GM21717 (cell line): Measurements from ENCODE around the gene TMEM30B.

Experiments used
- ATAC-seq: cut with Tn5 transposase; IDR thresholded peaks from one replicate; pipeline ENCODE4 v1.9.1; 2021; ENCODE audit warnings: mild to moderate bottlenecking, moderate library complexity; ENCODE audit not compliant: unreplicated experiment

Gene TMEM30B

GRCh38 chr14:61300209-61300608, 19.1 kb upstream of the TMEM30B start:
- ATAC-seq = no peak

- no peak for ATAC-seq
Measured at GRCh38 chr14:61298824-61299223, 17.7 kb upstream of the TMEM30B start.

GRCh38 chr14:61297581-61297980, 16.4 kb upstream of the TMEM30B start:
- ATAC-seq = no peak

DNA sequence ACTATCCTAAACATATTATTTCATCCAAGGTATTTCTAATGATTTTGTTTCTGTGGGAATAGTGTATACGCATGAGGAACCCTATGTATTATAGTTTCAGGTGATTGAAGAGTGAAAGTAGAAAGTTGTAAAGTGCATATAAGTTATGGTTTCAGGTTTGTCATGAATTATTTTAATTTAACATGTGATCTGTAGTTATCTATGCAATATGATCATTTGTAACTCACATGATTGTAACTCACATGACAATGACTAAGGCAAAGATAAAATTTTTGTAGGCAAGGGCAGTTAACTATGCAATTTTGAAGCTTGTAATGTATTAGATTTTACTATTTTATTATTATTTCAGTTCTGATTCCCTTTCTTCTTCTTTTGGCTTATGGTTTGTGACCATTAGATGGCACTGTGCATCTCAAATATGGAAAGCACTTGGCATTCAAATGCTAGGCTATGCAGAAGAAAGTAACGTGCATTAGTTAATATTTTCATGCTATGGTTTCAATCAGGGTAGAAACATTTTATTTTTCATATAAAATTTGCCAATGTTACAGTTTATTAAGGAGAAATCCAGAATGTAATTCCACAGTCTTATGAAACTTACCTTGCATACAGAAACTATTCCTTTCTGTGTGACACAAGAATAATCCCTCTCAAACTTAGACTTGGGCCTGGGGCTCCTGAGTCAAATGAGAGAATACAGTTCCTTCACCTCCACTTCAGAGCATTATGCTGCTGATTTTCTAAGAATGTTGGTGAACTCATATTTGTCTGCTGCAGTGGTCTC, 15.8 kb upstream of the TMEM30B start:
- ATAC-seq = no peak

DNA sequence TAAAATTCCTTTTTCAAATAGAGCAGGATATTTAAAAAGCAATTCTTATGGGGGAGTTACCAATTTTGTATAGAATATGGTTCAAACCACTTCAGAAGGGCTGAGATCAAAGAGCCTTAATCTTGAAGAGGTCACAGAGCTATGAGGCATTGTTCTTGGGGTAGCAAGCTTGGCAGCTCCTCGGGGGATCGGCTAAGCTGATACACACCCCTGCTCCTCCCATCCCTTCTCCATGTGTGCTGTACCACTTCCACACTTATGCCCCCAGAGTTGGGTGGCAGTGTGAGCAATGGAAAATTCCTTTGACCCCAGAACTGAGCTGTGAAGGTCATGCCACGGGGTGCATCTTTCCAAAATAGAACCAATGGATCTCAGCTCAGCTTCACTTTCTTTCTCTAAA, 15.0 kb upstream of the TMEM30B start:
- ATAC-seq = no peak

DNA sequence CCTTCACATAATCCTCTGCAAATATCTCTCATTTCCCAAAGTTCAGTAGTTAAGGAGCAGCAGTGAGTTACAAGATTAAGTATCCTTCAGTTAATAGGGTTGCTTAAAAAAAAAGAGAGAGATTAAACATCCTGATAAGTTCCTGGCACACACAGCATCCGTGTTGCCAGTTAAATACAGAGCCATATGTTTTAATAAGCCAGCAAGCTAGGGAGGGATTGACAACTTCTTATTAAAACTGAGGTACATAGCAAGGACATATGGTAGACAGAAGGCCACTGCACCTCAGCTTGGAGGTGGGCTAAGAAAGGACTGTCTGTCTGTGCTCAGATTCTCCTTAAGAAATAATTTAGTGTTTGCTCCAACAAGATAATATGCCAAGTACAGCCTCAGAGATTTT, 9.6 kb upstream of the TMEM30B start:
- ATAC-seq = no peak

GRCh38 chr14:61288720-61289119, 7.6 kb upstream of the TMEM30B start:
- ATAC-seq = no peak

DNA sequence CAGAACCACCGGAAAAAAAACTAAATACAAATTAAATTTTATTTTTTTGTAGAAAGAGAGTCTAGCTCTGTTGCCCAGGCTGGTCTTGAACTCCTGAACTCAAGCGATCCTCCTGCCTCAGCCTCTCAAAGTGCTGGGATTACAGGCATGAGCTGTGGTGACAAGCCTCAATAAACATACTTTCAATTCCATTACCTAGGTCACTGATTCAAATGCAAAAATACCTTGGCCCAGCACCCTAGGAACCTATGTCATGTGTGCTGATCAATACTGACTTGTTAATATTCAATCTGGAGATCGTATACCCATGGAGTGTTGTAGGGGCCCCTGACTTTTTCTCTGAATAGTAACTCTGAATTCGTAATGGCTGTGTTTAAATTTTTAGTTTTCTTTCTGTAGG, 7.1 kb upstream of the TMEM30B start:
- no peak for ATAC-seq

GRCh38 chr14:61287196-61287595, 6.1 kb upstream of the TMEM30B start:
- no peak for ATAC-seq

GRCh38 chr14:61285364-61285763, 4.2 kb upstream of the TMEM30B start:
- ATAC-seq = no peak

DNA sequence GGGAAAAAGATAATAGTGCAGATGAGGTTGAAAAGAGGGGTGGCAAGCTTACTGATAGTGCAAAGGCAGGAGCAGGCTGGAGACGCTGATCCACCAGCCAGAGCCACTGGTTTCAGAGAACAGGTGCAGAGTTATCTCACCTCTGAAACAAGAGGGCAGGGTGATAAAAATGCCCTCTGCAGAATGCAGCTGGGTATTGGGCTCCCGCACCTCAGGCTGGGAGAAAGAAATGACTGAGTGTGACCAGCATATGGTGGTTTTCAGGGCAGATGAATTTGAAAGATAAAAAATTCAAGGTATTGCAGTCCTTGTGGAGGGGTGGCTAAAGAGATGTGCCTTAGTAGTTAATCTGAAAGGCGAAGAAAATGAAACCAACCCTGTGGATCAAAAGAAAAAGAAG, 2.9 kb upstream of the TMEM30B start:
- no peak for ATAC-seq

GRCh38 chr14:61282746-61283145, 1.6 kb upstream of the TMEM30B start:
- no peak for ATAC-seq

DNA sequence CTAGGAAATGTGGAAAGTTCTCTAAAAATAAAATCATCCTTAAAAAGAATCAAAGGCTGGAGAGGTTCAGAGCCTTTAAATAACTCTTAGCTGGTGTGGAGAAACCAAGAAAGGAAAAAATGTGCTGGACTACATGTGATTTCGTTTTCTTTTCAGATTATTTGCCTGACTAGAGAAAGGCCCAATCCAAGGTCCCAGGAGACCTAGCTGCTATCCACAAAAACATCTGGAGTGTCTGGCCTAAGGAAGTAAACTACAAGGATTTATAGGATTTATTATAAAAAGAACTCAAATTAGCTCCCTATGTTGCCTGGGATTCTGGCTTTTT, 774 bp upstream of the TMEM30B start:
- ATAC-seq = no peak

DNA sequence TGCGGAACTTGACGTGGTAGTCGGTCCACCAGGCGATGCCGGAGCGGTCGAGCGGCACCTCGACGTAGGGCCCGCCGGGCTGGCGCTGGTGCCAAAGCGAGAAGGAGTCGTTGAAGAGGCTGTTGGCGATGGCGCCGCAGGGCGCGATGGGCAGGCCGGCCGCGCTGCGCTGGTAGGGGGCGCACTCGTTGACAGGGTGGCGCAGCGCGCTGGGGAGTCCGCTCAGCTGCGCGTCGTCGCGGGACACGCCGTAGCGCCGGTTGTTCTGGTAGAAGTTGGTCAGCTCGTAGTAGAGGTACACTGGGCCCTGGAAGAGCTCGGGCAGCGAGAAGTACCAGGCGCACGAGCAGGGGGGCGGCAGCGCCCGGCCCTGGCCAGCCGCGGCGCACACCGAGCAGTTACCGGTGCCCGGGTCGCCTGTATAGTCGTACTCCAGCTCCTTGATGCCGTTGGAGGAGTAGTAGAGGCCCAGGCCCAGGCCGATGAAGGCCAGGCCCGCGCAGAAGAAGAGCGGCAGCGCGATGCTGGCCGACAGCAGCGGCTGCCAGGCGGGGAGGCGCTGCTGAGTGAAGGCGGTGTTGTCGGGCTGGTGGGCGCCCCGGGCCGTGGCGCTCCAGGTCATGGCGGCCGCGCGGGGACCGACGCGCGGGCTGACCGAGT, 482 bp downstream of the TMEM30B start:
- ATAC-seq = no peak

DNA sequence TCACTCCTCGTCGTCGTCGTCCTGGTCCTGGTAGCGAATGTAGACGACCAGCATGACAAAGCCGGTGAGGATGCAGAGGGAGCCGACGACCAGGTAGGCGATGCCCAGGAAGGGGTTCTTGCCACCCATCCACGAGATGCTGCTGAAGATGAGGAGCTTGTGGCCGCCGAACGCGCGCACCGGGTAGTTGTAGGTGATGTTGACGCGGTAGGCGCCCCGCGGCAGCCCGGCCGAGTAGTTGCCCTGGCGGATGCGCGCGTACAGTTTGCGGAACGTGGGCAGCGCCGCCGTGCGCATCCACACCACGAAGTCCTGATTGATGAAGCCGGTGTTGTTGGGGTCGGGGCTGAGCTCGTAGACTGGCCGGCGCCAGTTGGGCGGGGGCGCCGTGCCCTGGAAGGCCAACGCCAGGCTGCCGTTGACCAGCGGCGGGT, 1.0 kb downstream of the TMEM30B start:
- ATAC-seq = no peak

GRCh38 chr14:61279082-61279481, 2.1 kb downstream of the TMEM30B start:
- ATAC-seq = no peak

- no peak for ATAC-seq
Measured at GRCh38 chr14:61277784-61278183, 3.4 kb downstream of the TMEM30B start.

DNA sequence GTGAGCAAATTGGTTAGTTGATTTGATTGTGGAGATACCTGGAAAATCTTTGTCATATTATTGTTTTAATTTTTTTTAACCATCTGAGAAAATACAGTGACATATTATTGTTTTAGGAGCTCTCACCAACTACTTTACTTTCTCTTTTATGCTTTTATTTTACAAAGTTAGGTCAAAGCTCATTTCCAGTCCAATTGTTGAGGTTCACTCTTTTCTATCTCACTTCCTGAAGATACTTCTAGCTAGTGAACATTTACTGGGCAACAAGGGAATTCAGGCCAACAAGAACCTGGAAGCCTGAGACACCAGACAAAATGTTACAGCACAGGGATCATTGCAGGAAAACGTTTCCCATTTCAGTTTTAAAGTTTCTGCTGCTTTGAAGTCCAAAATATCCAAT, 3.9 kb downstream of the TMEM30B start:
- ATAC-seq = no peak

DNA sequence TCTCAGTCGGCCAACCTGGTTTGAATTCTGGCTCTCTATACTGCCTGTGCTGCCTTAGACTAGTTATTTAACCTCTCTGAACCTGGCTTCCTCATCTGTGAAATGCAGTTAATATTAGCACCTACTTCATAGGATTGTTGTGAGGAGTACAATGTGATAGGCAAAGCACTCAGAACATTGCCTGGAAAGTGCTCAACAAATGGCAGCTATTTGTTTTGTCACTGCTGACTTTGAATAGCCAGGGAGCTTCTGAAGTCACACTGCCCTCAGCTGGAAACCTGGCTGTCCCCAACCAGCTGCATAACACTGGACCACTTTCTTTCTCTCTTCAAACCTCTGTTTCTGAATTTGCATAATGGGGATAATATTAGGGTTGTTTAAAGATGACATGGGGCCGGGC, 9.6 kb downstream of the TMEM30B start:
- ATAC-seq = no peak

DNA sequence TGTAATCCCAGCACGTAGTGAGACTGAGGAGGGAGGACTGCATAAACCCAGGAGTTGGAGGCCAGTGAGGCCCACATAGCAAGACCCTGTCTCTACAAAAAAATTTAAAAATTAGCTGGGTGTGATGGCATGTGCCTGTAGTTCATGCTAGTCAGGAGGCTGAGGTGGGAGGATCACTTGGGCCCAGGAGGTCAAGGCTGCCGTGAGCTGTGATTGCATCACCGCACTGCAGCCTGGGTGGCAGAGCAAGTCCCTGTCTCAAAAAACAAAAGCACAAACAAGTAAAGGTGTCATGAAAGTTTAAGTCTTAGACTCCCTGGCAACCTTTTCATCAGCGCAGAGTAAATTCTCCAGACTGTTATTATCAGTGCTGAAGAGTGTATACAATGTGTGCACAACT, 10.4 kb downstream of the TMEM30B start:
- ATAC-seq = no peak

DNA sequence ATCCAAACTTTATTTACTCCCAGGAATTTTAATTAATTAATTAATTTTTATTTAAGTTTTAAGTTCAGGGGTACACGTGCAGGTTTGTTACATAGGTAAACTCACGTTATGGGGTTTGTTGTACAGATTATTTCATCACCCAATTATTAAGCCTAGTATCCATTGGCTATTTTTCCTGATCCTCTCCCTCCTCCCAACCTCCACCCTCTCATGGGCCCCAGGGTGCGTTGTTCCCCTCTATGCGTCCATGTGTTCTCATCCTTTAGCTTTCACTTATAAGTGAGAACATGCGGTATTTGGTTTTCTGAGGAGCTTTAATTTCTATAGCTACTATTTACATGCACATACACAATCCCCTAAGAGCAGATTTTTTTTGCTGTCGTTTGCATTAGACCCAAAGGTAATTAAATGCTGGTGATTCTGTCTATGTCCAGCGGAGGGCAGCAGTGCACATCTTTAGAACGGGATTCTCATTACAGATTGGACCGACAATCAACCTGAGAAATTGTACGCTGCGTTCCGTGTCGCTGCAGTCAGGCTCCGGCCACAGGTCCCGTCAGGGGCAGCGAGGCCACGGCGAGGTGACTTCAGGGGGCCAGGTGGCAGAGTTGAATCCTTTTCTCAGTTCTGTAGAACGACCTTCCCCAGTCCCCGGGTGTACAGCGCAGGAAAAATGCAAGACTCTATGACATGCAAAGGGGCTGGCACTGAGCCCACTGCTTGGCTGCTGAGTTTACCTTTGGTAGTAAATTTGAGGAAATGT, 11.6 kb downstream of the TMEM30B start:
- ATAC-seq = peak; percentile 78

- ATAC-seq = no peak
Measured at GRCh38 chr14:61268812-61269211, 12.3 kb downstream of the TMEM30B start.
